COLO668 (cell line): Measurements from ENCODE around the gene KCNMA1.

Experiments used
- DNase-seq: peaks from one replicate; lab custom pipeline; 2025; ENCODE audit not compliant: unreplicated experiment; lab: John Stamatoyannopoulos, UW

The KCNMA1 gene

GRCh38 chr10:76858721-76859120, 778.9 kb downstream of the KCNMA1 start:
- DNase-seq, result no peak

GRCh38 chr10:76840802-76841201, 796.8 kb downstream of the KCNMA1 start:
- DNase-seq, result no peak

GRCh38 chr10:76839276-76839675, 798.3 kb downstream of the KCNMA1 start:
- DNase-seq, result no peak

GRCh38 chr10:76830218-76830617, 807.4 kb downstream of the KCNMA1 start:
- DNase-seq, result no peak

- DNase-seq, result no peak
Observed at GRCh38 chr10:76829724-76830123, 807.9 kb downstream of the KCNMA1 start.
